Mesenchymal stem cell (in vitro differentiated cells and primary cell): ENCODE results near the gene GNAO1. TPM values are rescaled to one million over a fixed set of nuclear protein-coding genes. Genes with fewer than 3 reads are reported as not detected.

Experiments used
- small RNA-seq: library from polyadenylated mRNA; stranded (forward); fragments of <200 nt; extraction: miRNeasy Mini kit (QIAGEN cat#:217004); gene quantifications from one replicate; pipeline ENCODE3, GENCODE V24; 2013; ENCODE audit warnings: low read depth

The GNAO1 gene

Small RNA genes lying within 50 kb of the gene (small RNA-seq; reads per million reads assigned to genes)
- gene MIR3935 = not detected
